Lower leg skin (tissue), 3 donors: ENCODE results near the gene NDUFA1.

ENCODE experiments used
- POLR2A ChIP-seq, 2 donors: fragments of 450-650 bp; IDR thresholded peaks; one replicate each; pipeline ENCODE4 v1.6.1; 2016 to 2017; ENCODE audit warnings: antibody characterized with exemption in 2 of 2, mild to moderate bottlenecking in 1 of 2, moderate library complexity in 1 of 2
- TF ChIP-seq, protein P1 (sequence below), 3 donors: fragments of 450-650 bp; IDR thresholded peaks; one replicate each; pipeline ENCODE4 v1.5.1; 2016; ENCODE audit warnings: antibody characterized with exemption in 3 of 3, mild to moderate bottlenecking in 3 of 3, moderate library complexity in 2 of 3

GRCh38 chrX:119899125-119899524, 27.5 kb downstream of the NDUFA1 start:
- TF ChIP-seq, protein P1, sequence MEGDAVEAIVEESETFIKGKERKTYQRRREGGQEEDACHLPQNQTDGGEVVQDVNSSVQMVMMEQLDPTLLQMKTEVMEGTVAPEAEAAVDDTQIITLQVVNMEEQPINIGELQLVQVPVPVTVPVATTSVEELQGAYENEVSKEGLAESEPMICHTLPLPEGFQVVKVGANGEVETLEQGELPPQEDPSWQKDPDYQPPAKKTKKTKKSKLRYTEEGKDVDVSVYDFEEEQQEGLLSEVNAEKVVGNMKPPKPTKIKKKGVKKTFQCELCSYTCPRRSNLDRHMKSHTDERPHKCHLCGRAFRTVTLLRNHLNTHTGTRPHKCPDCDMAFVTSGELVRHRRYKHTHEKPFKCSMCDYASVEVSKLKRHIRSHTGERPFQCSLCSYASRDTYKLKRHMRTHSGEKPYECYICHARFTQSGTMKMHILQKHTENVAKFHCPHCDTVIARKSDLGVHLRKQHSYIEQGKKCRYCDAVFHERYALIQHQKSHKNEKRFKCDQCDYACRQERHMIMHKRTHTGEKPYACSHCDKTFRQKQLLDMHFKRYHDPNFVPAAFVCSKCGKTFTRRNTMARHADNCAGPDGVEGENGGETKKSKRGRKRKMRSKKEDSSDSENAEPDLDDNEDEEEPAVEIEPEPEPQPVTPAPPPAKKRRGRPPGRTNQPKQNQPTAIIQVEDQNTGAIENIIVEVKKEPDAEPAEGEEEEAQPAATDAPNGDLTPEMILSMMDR (IDR thresholded peaks at IDR 0.05) = no peak
- TF ChIP-seq POLR2A (IDR thresholded peaks at IDR 0.05) = no peak
